DMS153 treated with DMSO at 0.1 percent for 48 hours (cell line): ENCODE results near the gene DDX39B.
"Not testable (repeated sequence)": the region's sequence is repeated elsewhere in the genome, so short reads cannot be mapped to it uniquely, and the experiment has no call there.

Experiments used
- DNase-seq: peaks from one replicate; lab custom pipeline; 2025; ENCODE audit not compliant: unreplicated experiment; lab: John Stamatoyannopoulos, UW

DDX39B gene

GRCh38 chr6:31575952-31576685 lies 34.3 kb upstream of the DDX39B start:
- no peak for DNase-seq

GRCh38 chr6:31575335-31575901 lies 33.6 kb upstream of the DDX39B start, which contains the start of gene TNF:
TNF (plus strand) TSS chr6:31575565; CDS start chr6:31575742, 177 bp downstream.
- DNase-seq, result no peak

GRCh38 chr6:31574106-31575061 lies 32.6 kb upstream of the DDX39B start:
- no peak for DNase-seq

GRCh38 chr6:31573239-31574105 lies 31.7 kb upstream of the DDX39B start:
- no peak for DNase-seq

- no peak for DNase-seq
Measured at GRCh38 chr6:31572041-31572911, 30.5 kb upstream of the DDX39B start, which contains the start of gene LTA. LTA (plus strand) TSS chr6:31572289; CDS start chr6:31572743, 454 bp downstream.

- no peak for DNase-seq
Measured at GRCh38 chr6:31569861-31570536, 28.2 kb upstream of the DDX39B start.

GRCh38 chr6:31568537-31568961 lies 26.7 kb upstream of the DDX39B start:
- no peak for DNase-seq

- DNase-seq, result no peak
Measured at GRCh38 chr6:31567531-31568370, 25.9 kb upstream of the DDX39B start.

- DNase-seq, result no peak
Measured at GRCh38 chr6:31560697-31561058, 18.9 kb upstream of the DDX39B start.

- DNase-seq, result no peak
Measured at GRCh38 chr6:31559958-31560696, 18.3 kb upstream of the DDX39B start.

GRCh38 chr6:31559606-31559957 lies 17.8 kb upstream of the DDX39B start:
- DNase-seq, result no peak

GRCh38 chr6:31558631-31559500 lies 17.1 kb upstream of the DDX39B start:
- no peak for DNase-seq

- no peak for DNase-seq
Measured at GRCh38 chr6:31558318-31558625, 16.5 kb upstream of the DDX39B start.

GRCh38 chr6:31557443-31558317 lies 15.9 kb upstream of the DDX39B start:
- DNase-seq, result no peak

- no peak for DNase-seq
Measured at GRCh38 chr6:31556307-31556706, 14.5 kb upstream of the DDX39B start.

GRCh38 chr6:31551371-31551770 lies 9.6 kb upstream of the DDX39B start:
- DNase-seq, result not testable (repeated sequence)
